Choroid plexus epithelial cell (primary cell): Measurements from ENCODE around the gene DYSF.

Experiments
- DNase-seq: peaks from one replicate; pipeline ENCODE4 v3.0.0-alpha.2; 2010; ENCODE audit warnings: low read depth
- H3K4me3 ChIP-seq: 2 replicates; pipeline ENCODE4 v1.5.1; 2011; ENCODE audit warnings: low read depth, mild to moderate bottlenecking, control low read depth, low read length, moderate library complexity
- TF ChIP-seq, protein P1 (sequence below): conservative IDR thresholded peaks from 2 replicates; pipeline ENCODE4 v1.5.1; 2011; ENCODE audit warnings: low read depth, mild to moderate bottlenecking, control low read depth, inconsistent platforms, low read length, moderate library complexity

DYSF gene

DNA sequence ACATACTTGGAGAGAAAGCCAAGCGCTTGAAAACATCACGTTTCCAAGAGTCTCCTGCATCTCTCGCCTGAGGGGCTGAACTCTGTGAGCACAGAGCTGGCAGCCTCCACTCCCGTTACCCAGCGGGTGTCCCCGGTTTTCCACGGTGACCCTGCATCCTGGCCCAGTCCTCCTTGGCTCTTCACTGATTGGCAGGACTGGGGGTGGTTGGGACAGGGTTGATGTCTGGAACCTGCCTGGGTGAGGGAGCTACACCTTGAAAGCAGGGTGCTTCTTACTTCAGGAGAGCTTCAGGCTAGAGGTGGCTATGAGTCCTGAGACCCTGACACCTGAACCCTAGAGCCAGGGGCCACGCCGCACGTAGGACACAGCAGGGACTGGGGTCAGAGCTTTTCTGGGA is 234.1 kb downstream of the DYSF start:
- TF ChIP-seq, protein P1, sequence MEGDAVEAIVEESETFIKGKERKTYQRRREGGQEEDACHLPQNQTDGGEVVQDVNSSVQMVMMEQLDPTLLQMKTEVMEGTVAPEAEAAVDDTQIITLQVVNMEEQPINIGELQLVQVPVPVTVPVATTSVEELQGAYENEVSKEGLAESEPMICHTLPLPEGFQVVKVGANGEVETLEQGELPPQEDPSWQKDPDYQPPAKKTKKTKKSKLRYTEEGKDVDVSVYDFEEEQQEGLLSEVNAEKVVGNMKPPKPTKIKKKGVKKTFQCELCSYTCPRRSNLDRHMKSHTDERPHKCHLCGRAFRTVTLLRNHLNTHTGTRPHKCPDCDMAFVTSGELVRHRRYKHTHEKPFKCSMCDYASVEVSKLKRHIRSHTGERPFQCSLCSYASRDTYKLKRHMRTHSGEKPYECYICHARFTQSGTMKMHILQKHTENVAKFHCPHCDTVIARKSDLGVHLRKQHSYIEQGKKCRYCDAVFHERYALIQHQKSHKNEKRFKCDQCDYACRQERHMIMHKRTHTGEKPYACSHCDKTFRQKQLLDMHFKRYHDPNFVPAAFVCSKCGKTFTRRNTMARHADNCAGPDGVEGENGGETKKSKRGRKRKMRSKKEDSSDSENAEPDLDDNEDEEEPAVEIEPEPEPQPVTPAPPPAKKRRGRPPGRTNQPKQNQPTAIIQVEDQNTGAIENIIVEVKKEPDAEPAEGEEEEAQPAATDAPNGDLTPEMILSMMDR, result no peak
- DNase-seq, result no peak
- H3K4me3 ChIP-seq, result no peak overlapping the region

DNA sequence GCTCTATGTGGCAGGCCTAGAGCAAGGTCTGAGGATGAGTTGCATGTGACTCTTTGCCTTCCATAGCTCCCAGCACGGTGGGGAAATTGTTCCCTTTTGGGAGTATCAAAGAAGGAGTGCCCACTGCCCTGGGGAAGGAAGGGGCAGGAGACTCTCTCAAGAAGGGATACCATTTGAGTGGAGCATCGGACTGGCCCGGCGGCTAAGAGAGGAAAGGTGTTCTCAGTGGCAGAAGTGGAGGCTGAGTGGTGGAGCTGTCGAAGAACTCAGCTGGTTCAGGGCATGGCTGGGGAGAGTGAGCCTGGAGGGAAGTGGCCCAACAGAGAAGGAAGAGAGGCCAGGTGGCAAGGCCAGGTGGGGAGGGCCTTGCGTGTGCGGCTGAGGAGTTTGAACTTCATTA is 235.2 kb downstream of the DYSF start:
- no peak overlapping the region for H3K4me3 ChIP-seq
- DNase-seq, result no peak
- TF ChIP-seq, protein P1, result no peak

DNA sequence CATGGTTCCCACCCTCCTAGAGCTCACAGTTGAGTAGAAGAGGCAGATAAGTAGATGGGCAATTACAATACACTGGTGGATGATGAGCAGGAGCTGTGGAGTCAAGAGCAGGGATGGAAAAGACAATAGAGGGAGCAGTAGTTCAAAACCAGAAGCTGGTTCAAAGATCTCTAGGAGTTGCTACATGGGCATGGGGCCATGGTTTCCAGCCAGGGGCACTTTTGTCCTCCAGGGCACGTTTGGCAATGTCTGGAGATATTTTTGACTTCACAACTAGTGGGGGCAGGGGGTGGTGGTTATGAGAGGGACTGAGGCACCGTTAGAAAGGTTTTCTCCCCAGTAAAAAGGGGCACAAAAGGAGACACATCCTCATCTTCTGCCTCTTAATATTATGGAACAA is 236.0 kb downstream of the DYSF start:
- TF ChIP-seq, protein P1, result no peak
- H3K4me3 ChIP-seq, result no peak overlapping the region
- DNase-seq, result no peak

DNA sequence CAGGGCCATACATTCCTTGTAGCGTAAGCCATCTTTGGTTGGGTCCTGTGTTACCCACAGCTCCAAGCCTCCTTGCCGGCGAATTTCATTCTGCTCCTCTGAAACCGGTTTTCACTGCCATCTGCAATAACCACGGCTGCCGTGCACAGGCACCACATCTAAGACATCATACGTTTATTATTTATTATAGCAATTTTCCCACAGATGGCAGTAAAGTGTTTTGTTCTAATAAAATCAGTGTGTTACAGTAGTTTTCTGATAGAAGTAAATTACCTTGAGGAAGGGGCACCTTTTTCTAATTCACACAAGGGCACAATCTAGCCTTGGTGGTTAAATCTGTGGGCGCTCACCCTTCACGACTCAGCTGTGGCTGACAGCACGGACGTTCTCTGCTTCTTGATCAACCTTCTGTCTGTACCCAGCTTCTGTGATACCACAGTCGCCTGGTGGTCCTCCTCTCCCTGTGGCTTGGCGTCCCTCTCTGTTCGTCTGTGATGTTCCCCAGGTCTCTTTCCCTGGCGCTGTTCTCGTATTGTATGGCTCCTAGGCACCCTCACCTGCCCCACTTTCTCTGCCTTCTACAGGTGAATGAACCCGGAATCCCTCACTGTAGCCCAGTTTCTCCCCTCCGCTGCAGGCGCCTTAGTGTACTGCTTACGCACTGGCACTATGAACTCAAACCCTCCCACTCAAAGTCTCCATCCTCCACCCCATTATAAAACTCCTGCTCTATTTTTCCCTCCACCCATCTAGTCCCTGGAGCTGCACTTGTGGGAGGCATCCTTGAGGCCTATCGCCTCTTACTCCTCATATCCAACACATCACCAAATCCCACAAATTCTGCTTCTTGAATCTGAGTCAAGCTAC is 236.8 kb downstream of the DYSF start:
- no peak for DNase-seq
- TF ChIP-seq, protein P1, result no peak
- no peak overlapping the region for H3K4me3 ChIP-seq

DNA sequence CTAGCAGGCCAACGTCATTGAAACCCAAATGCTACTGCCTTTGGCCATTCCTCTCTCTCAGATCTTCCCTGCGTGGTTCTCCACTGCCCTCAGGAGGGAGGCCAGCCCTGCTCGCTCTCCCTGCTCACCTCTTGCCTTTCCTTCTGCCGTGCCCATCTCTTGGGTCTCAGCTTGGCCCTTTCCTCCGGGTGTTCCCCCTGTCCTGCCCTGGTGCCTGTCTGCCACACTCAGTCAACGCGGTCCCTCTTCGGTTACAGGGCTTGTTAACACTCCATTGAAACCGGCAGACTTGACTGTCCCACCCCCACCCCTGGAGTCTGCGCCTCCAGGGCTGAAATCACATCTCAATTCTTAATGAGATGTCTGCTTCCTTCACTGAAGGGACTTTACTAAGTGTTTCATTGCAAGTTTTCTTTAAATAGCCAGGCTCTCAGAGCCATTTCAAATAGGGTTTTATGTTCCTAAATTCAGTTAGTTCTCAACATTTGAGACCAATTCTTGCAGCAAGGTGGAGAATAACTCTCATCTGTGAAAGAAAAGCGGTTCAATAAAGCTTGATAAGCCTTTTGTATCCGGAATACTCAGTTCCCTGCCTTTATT is 237.6 kb downstream of the DYSF start:
- TF ChIP-seq, protein P1, result no peak
- H3K4me3 ChIP-seq, result no peak overlapping the region
- no peak for DNase-seq

DNA sequence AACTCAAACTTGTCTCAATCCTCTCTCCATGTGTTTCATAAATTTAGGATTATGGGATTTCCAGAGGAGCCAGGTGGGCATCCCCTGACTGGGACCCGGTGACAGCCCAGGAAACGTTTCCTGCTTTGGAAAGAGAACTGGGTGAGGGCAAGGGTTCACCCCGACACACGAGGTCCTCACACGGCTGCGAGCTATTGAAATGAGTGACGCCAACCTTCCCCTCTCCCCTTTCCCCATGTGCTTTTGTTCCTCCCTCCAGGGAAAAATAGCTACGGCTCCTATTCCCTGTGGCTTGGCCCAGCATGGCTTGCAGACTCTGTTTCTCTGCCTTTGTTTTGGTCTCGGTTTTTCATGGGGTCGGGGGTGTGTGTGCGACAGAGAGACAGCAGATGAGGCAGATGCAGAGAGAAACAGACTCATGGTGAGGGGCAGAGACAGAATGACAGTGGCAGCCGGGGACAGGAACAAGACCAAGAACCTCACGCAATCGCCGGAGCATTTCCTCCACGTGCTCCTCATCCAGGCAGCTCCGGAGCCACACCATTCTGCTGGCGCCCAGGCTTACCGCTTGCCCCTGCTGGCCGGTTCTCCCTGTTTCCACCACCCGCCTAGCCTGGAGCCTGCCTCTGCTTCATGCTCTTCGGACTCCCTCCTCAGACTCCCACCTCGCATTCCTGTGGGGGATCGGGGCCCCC is 238.5 kb downstream of the DYSF start:
- DNase-seq, result peak; percentile 21
- no peak overlapping the region for H3K4me3 ChIP-seq
- TF ChIP-seq, protein P1, result no peak
